CD14-positive monocyte (primary cell): ENCODE data around the gene LENG1. TPM values are rescaled to one million over a fixed set of nuclear protein-coding genes. Genes with fewer than 3 reads are reported as not detected.

ENCODE experiments used
- DNase-seq, 3 donors: peaks; one replicate each; pipeline ENCODE4 v3.0.0-alpha.2; 2011 to 2022
- H2AFZ ChIP-seq: 2 replicates; pipeline ENCODE4 v1.6.0; 2012; ENCODE audit warnings: mild to moderate bottlenecking, low read depth, low read length, inconsistent platforms; ENCODE audit not compliant: insufficient read depth, poor library complexity, severe bottlenecking
- H3K27ac ChIP-seq, 2 donors: 1 replicate in 1 of 2; 2 replicates in 1 of 2; pipeline ENCODE4 v1.5.1; 2012 to 2013; ENCODE audit warnings: low read length in 2 of 2, control low read depth in 1 of 2, inconsistent platforms in 1 of 2, low read depth in 1 of 2, mild to moderate bottlenecking in 1 of 2
- H3K27me3 ChIP-seq, 2 donors: one replicate each; pipeline versions ENCODE4 v1.6.0 to v1.6.1; 2011 to 2013; ENCODE audit warnings: low read length in 2 of 2; ENCODE audit not compliant: control insufficient read depth in 2 of 2, insufficient read depth in 2 of 2
- H3K36me3 ChIP-seq, 2 donors: replicated peaks in 1 of 2; 1 replicate in 1 of 2; 2 replicates in 1 of 2; pipeline versions ENCODE4 v1.5.1 to v1.6.1; 2012 to 2013; ENCODE audit warnings: low read length in 2 of 2, control low read depth in 1 of 2, inconsistent platforms in 1 of 2, mild to moderate bottlenecking in 1 of 2; ENCODE audit not compliant: insufficient read depth in 2 of 2, control insufficient read depth in 1 of 2
- H3K4me1 ChIP-seq, 2 donors: 1 replicate in 1 of 2; 2 replicates in 1 of 2; pipeline versions ENCODE4 v1.5.1 to v1.6.1; 2012 to 2013; ENCODE audit warnings: low read length in 2 of 2, control low read depth in 1 of 2, inconsistent platforms in 1 of 2, mild to moderate bottlenecking in 1 of 2, moderate library complexity in 1 of 2; ENCODE audit not compliant: insufficient read depth in 2 of 2, control insufficient read depth in 1 of 2
- H3K4me2 ChIP-seq: replicated peaks from 2 replicates; pipeline ENCODE3; 2012; ENCODE audit warnings: low read length, moderate library complexity, mild to moderate bottlenecking; ENCODE audit not compliant: poor library complexity, severe bottlenecking; ENCODE audit errors: extremely low read depth
- H3K4me3 ChIP-seq, 3 experiments: fragments of 200-600 bp in 1 of 3; sonication (generic) in 1 of 3; replicated peaks in 1 of 3; 1 replicate in 2 of 3; 2 replicates in 1 of 3; pipeline ENCODE4 v1.5.1; 2011 to 2013; ENCODE audit warnings: low read length in 3 of 3, mild to moderate bottlenecking in 3 of 3, control low read depth in 2 of 3, low read depth in 2 of 3, inconsistent platforms in 1 of 3, moderate library complexity in 1 of 3
- H3K79me2 ChIP-seq: 2 replicates; pipeline ENCODE4 v1.6.0; 2012; ENCODE audit warnings: mild to moderate bottlenecking, control low read depth, inconsistent platforms, low read length, moderate library complexity; ENCODE audit not compliant: insufficient read depth
- H3K9ac ChIP-seq: 2 replicates; pipeline ENCODE4 v1.6.0; 2017; ENCODE audit warnings: low read length, mild to moderate bottlenecking; ENCODE audit not compliant: insufficient read depth, poor library complexity, severe bottlenecking
- H3K9me3 ChIP-seq, 2 donors: replicated peaks in 1 of 2; 1 replicate in 1 of 2; 2 replicates in 1 of 2; pipeline versions ENCODE4 v1.5.1 to v1.6.1; 2012 to 2013; ENCODE audit warnings: low read length in 2 of 2, control low read depth in 1 of 2; ENCODE audit not compliant: control insufficient read depth in 1 of 2, insufficient read depth in 1 of 2
- H4K20me1 ChIP-seq: 2 replicates; pipeline ENCODE4 v1.6.0; 2012; ENCODE audit warnings: mild to moderate bottlenecking, low read length, control low read depth, moderate library complexity; ENCODE audit not compliant: insufficient read depth
- H3K27ac Mint-ChIP-seq, 7 donors: one replicate each; pipeline ENCODE4 v1.8.0; 2020; ENCODE audit warnings: mild to moderate bottlenecking in 7 of 7, mixed read lengths in 7 of 7, moderate library complexity in 6 of 7, inconsistent platforms in 2 of 7
- H3K27me3 Mint-ChIP-seq, 3 donors: one replicate each; pipeline ENCODE4 v1.8.0; 2021 to 2022; ENCODE audit warnings: low read depth in 3 of 3, mild to moderate bottlenecking in 3 of 3, mixed read lengths in 3 of 3, moderate library complexity in 3 of 3, inconsistent platforms in 1 of 3
- H3K36me3 Mint-ChIP-seq, 2 donors: one replicate each; pipeline ENCODE4 v1.8.0; 2020; ENCODE audit warnings: mixed read lengths in 2 of 2, inconsistent platforms in 1 of 2, mild to moderate bottlenecking in 1 of 2
- H3K4me1 Mint-ChIP-seq: one replicate; pipeline ENCODE4 v1.8.0; 2020; ENCODE audit warnings: mild to moderate bottlenecking, mixed read lengths
- H3K4me3 Mint-ChIP-seq, 2 donors: one replicate each; pipeline ENCODE4 v1.8.0; 2020; ENCODE audit warnings: mild to moderate bottlenecking in 2 of 2, mixed read lengths in 2 of 2, moderate library complexity in 1 of 2
- H3K9me3 Mint-ChIP-seq, 7 donors: one replicate each; pipeline ENCODE4 v1.8.0; 2020 to 2022; ENCODE audit warnings: mixed read lengths in 7 of 7, mild to moderate bottlenecking in 6 of 7, moderate library complexity in 6 of 7, inconsistent platforms in 2 of 7
- WGBS: methylation state at CpG from one replicate; pipeline ENCODE4 v1.1.5; 2013; ENCODE audit warnings: missing lambda C conversion rate; ENCODE audit not compliant: insufficient coverage; 5-methylcytosine and 5-hydroxymethylcytosine counted together
- intact Hi-C, 2 donors: fragments of 100-400 bp; cut with micrococcal nuclease; formaldehyde crosslinking; loops; one replicate each; pipeline versions ENCODE4 v1.15.0 to v1.15.1; 2023
- polyA plus RNA-seq, 3 donors: library from polyadenylated mRNA; depleted of rRNA in 1 of 3; unstranded in 2 of 3; stranded (reverse) in 1 of 3; fragments of 300-500 nt in 2 of 3; fragments of >200 nt in 1 of 3; fragmentation: Illumina TruSeq in 2 of 3; gene quantifications; 1 replicate in 2 of 3; 2 replicates in 1 of 3; pipeline ENCODE4 v1.2.3, GENCODE V29; 2012 to 2021
- TF ChIP-seq, protein P1 (sequence below): fragments of 200-600 bp; IDR thresholded peaks from one replicate; pipeline ENCODE4 v1.8.0; 2022; ENCODE audit warnings: antibody characterized with exemption, mild to moderate bottlenecking

LENG1 gene
- polyA plus RNA-seq, 3 donors: 3.4 to 5.4 (median 4.2) TPM

DNA sequence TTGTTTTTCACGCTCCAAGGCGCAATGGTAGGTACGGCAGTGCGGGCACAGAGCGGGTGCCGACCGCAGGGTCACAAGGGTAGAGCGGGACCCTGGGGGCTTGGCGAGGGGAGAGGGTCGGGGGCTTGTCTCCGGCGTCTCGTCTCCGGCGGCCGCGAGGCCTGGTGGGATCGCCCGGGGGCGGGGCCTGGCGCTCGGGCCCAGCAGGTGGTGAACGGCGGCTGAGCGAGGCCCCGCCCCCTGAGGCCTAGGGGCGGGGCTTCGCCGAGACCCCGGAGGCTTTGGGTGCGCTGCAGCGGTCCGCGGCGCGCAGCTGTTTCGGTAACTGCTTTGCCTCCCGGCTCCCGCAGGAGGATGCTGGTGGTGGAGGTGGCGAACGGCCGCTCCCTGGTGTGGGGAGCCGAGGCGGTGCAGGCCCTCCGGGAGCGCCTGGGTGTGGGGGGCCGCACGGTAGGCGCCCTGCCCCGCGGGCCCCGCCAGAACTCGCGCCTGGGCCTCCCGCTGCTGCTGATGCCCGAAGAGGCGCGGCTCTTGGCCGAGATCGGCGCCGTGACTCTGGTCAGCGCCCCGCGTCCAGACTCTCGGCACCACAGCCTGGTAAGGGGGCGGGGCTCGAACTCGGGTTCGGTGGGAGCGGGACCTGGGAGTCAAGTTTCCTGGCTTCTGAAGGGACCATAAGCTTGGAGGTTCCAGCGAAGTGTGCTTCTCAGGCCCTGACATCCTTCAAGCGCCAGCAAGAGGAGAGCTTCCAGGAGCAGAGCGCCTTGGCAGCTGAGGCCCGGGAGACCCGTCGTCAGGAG is 31.7 kb upstream of the LENG1 start, which contains the start of gene TSEN34:
TSEN34 (plus strand) TSS at position 298 of the 800 bp plus-strand sequence; CDS start at position 355, 57 bp downstream.
- DNase-seq: peak; percentile 30 to 84 (median 81)
- intact Hi-C loops: loop anchor here (1.0 to 10.0 kb wide), 4 partner anchors 32 to 1464 kb away; partner anchors contain the start of genes LENG1 (in 1 of the 2), LENG8 (in 1 of the 2) and U2AF2 (in 1 of the 2)
- H3K27me3 Mint-ChIP-seq: peaks cover 0 to 3% (median 1%) of the 10 kb centered on the region in 3 donors
- peaks cover 0 to 2% (median 0%) of the 10 kb centered on the region in 7 donors for H3K9me3 Mint-ChIP-seq
- peak within 1 kb of the TSS; percentile 62 to 97 (median 89) for H3K4me3 ChIP-seq
- peak within 1 kb of the TSS; percentile 73 for H2AFZ ChIP-seq
- peak within 1 kb of the TSS; percentile 94 to 95 for H3K4me3 Mint-ChIP-seq
- H3K4me1 ChIP-seq: peaks cover 30 to 47% of the 10 kb centered on the region in 2 donors
- peaks cover 40% of the 10 kb centered on the region for H4K20me1 ChIP-seq
- H3K4me1 Mint-ChIP-seq: peaks cover 36% of the 10 kb centered on the region
- 1% methylated on average over 76 of the region's 77 CpGs for WGBS
- peaks cover 50% of the 10 kb centered on the region for H3K79me2 ChIP-seq
- peaks cover 46 to 55% of the 10 kb centered on the region in 2 donors for H3K36me3 Mint-ChIP-seq
- H3K36me3 ChIP-seq: peaks cover 33 to 49% of the 10 kb centered on the region in 2 donors
- peak within 1 kb of the TSS; percentile 99 to 100 (median 100) for H3K27ac Mint-ChIP-seq
- peak within 1 kb of the TSS; percentile 93 for H3K9ac ChIP-seq
- H3K27ac ChIP-seq: peak within 1 kb of the TSS; percentile 98 to 99
- H3K4me2 ChIP-seq: peak within 1 kb of the TSS; percentile 99
- no peaks in the 10 kb centered on the region for H3K27me3 ChIP-seq
- H3K9me3 ChIP-seq: no peaks in the 10 kb centered on the region
- TF ChIP-seq, protein P1, sequence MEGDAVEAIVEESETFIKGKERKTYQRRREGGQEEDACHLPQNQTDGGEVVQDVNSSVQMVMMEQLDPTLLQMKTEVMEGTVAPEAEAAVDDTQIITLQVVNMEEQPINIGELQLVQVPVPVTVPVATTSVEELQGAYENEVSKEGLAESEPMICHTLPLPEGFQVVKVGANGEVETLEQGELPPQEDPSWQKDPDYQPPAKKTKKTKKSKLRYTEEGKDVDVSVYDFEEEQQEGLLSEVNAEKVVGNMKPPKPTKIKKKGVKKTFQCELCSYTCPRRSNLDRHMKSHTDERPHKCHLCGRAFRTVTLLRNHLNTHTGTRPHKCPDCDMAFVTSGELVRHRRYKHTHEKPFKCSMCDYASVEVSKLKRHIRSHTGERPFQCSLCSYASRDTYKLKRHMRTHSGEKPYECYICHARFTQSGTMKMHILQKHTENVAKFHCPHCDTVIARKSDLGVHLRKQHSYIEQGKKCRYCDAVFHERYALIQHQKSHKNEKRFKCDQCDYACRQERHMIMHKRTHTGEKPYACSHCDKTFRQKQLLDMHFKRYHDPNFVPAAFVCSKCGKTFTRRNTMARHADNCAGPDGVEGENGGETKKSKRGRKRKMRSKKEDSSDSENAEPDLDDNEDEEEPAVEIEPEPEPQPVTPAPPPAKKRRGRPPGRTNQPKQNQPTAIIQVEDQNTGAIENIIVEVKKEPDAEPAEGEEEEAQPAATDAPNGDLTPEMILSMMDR: no peak

DNA sequence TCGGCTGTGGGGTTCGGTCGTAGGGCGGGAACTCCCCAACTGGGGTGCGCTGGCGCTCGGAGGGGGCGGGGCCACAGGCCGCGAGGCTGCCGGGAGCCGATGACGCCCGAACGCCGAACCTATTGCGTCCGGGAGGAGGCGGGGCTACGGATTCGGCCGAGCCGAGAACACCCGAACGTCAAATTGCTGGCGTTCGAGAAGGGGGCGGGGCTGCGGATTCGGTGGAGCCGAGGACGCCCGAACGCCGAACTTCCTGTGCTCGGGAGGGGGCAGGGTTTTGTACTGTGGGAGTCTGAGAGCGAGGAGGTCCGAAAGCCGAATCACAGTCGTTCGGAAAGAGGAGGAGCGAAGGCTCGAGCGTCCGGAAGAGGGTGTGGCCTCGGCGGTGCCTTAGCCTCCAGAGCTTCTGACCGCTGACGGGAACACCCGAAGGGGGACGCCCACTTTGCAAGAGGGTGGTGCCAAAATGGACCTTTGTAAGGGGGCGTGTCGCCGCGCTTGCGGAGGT is 31.0 kb upstream of the LENG1 start:
- H3K27me3 Mint-ChIP-seq: peaks cover 0 to 3% (median 1%) of the 10 kb centered on the region in 3 donors
- H3K4me1 Mint-ChIP-seq: peaks cover 36% of the 10 kb centered on the region
- under 1% methylated on average over 56 of the region's 56 CpGs for WGBS

More for the DNA sequence above, 31.0 kb upstream of the LENG1 start:
- Mint-ChIP-seq H3K9me3 (peaks cover 0 to 2% (median 0%) of the 10 kb centered on the region in 7 donors), H3K36me3 (peaks cover 47 to 58% of the 10 kb centered on the region in 2 donors), H3K27ac (peak overlapping the region; percentile 99 to 100 (median 100)), H3K4me3 (peak overlapping the region; percentile 93 to 95)
- TF ChIP-seq, protein P1: no peak
- peaks cover 50% of the 10 kb centered on the region for H3K79me2 ChIP-seq
- H3K9ac ChIP-seq: peak overlapping the region; percentile 93
- peaks cover 30 to 47% of the 10 kb centered on the region in 2 donors for H3K4me1 ChIP-seq
- peak; percentile 99 to 100 (median 100) for DNase-seq
- no peaks in the 10 kb centered on the region for H3K9me3 ChIP-seq
- H3K36me3 ChIP-seq: peaks cover 34 to 51% of the 10 kb centered on the region in 2 donors
- peak overlapping the region; percentile 99 for H3K4me2 ChIP-seq
- H3K27me3 ChIP-seq: no peaks in the 10 kb centered on the region
- H3K4me3 ChIP-seq: peak overlapping the region; percentile 62 to 97 (median 89)
- H2AFZ ChIP-seq: peak overlapping the region; percentile 73
- intact Hi-C loops: loop anchor here (1.0 to 10.0 kb wide), 4 partner anchors 32 to 1464 kb away; partner anchors contain the start of genes LENG1 (in 1 of the 2), LENG8 (in 1 of the 2) and U2AF2 (in 1 of the 2)
- H3K27ac ChIP-seq: peak overlapping the region; percentile 98 to 99
- H4K20me1 ChIP-seq: peaks cover 40% of the 10 kb centered on the region
